HEK293 (cell line): ENCODE measurements around the gene SKI.

ENCODE experiments used
- CTCF ChIA-PET: fragments of 350-600 bp; formaldehyde crosslinking; extraction: SDS; loops from one replicate; lab custom pipeline; 2021; ENCODE audit warnings: antibody characterized with exemption; lab: Yijun Ruan, JAX
- POLR2A ChIA-PET: fragments of 300-600 bp; formaldehyde crosslinking; extraction: SDS; loops from one replicate; lab custom pipeline; 2020; ENCODE audit warnings: antibody characterized with exemption, inconsistent platforms; lab: Yijun Ruan, JAX
- H3K27ac ChIP-seq: fragments of 200-500 bp; sonication (Bioruptor generic); 2 replicates; pipeline ENCODE4 v1.5.1; 2014; ENCODE audit warnings: low read depth, low read length, control low read depth, inconsistent platforms; ENCODE audit errors: extremely low read depth
- H3K36me3 ChIP-seq, 2 experiments: fragments of 200-500 bp in 1 of 2; sonication (Bioruptor generic) in 1 of 2; 1 replicate in 1 of 2; 2 replicates in 1 of 2; pipeline ENCODE4 v1.5.1; 2014 to 2017; ENCODE audit warnings: inconsistent platforms in 2 of 2, low read length in 2 of 2; ENCODE audit not compliant: control insufficient read depth in 2 of 2, insufficient read depth in 1 of 2
- H3K4me1 ChIP-seq: fragments of 200-500 bp; sonication (Bioruptor generic); 2 replicates; pipeline ENCODE4 v1.5.1; 2014; ENCODE audit warnings: mild to moderate bottlenecking, low read length, inconsistent platforms; ENCODE audit not compliant: control insufficient read depth, insufficient read depth
- H3K4me3 ChIP-seq: 2 replicates; pipeline ENCODE4 v1.5.1; 2011; ENCODE audit warnings: low read depth, mild to moderate bottlenecking, control low read depth, low read length, moderate library complexity
- H3K9me3 ChIP-seq: fragments of 200-500 bp; sonication (Bioruptor generic); 2 replicates; pipeline ENCODE4 v1.5.1; 2014; ENCODE audit warnings: low read depth, low read length, inconsistent platforms; ENCODE audit not compliant: control insufficient read depth, insufficient read depth
- HOXD13 ChIP-seq: sonication (generic); formaldehyde crosslinking; IDR thresholded peaks from 2 replicates; pipeline ENCODE4 v1.8.0; 2022; ENCODE audit warnings: missing genetic modification reagents, borderline replicate concordance
- IKZF3 ChIP-seq: fragments of 450-650 bp; IDR thresholded peaks from 2 replicates; pipeline ENCODE4 v1.5.0; 2018; ENCODE audit warnings: missing biosample characterization, mild to moderate bottlenecking, missing genetic modification characterization, moderate library complexity
- REST ChIP-seq: fragments of 450-650 bp; formaldehyde crosslinking; IDR thresholded peaks from 2 replicates; pipeline ENCODE4 v1.5.1; 2016; ENCODE audit warnings: missing biosample characterization, missing genetic modification characterization
- ZBTB1 ChIP-seq: fragments of 450-650 bp; formaldehyde crosslinking; IDR thresholded peaks from 2 replicates; pipeline ENCODE4 v1.5.1; 2016; ENCODE audit warnings: missing biosample characterization, missing genetic modification characterization
- ZBTB7A ChIP-seq: fragments of 450-650 bp; formaldehyde crosslinking; IDR thresholded peaks from 2 replicates; pipeline ENCODE4 v1.5.1; 2016; ENCODE audit warnings: low read depth, missing biosample characterization, missing genetic modification characterization
- ZNF140 ChIP-seq: fragments of 450-650 bp; formaldehyde crosslinking; IDR thresholded peaks from 2 replicates; pipeline ENCODE4 v1.5.1; 2016; ENCODE audit warnings: missing biosample characterization, missing genetic modification characterization
- ZNF211 ChIP-seq: fragments of 450-650 bp; formaldehyde crosslinking; IDR thresholded peaks from 2 replicates; pipeline ENCODE4 v1.5.1; 2016; ENCODE audit warnings: low read depth, missing biosample characterization, missing genetic modification characterization
- ZNF24 ChIP-seq: fragments of 450-650 bp; formaldehyde crosslinking; IDR thresholded peaks from 2 replicates; pipeline ENCODE4 v1.5.1; 2016; ENCODE audit warnings: missing biosample characterization, missing genetic modification characterization
- ZNF280D ChIP-seq: fragments of 450-650 bp; formaldehyde crosslinking; IDR thresholded peaks from 2 replicates; pipeline ENCODE4 v1.5.1; 2016; ENCODE audit warnings: missing biosample characterization, missing genetic modification characterization
- ZNF571 ChIP-seq: fragments of 450-650 bp; formaldehyde crosslinking; IDR thresholded peaks from 2 replicates; pipeline ENCODE4 v1.5.0; 2017; ENCODE audit warnings: missing biosample characterization, missing genetic modification characterization
- ZNF600 ChIP-seq: fragments of 450-650 bp; formaldehyde crosslinking; IDR thresholded peaks from 2 replicates; pipeline ENCODE4 v1.5.1; 2016; ENCODE audit warnings: missing biosample characterization, missing genetic modification characterization
- ZNF776 ChIP-seq: fragments of 450-650 bp; formaldehyde crosslinking; IDR thresholded peaks from 2 replicates; pipeline ENCODE4 v1.5.0; 2017; ENCODE audit warnings: missing biosample characterization, missing genetic modification characterization, borderline replicate concordance
- ZSCAN16 ChIP-seq: fragments of 450-650 bp; formaldehyde crosslinking; IDR thresholded peaks from 2 replicates; pipeline ENCODE4 v1.5.1; 2016; ENCODE audit warnings: missing biosample characterization, missing genetic modification characterization
- ZSCAN30 ChIP-seq: fragments of 450-650 bp; IDR thresholded peaks from 2 replicates; pipeline ENCODE4 v1.5.1; 2018; ENCODE audit warnings: missing biosample characterization, mild to moderate bottlenecking, missing genetic modification characterization, moderate library complexity
- ZXDB ChIP-seq: fragments of 450-650 bp; formaldehyde crosslinking; IDR thresholded peaks from 2 replicates; pipeline ENCODE4 v1.5.1; 2016; ENCODE audit warnings: missing biosample characterization, missing genetic modification characterization
- TF ChIP-seq, protein P1 (sequence below): fragments of 450-650 bp; formaldehyde crosslinking; IDR thresholded peaks from 2 replicates; pipeline ENCODE4 v1.5.1; 2017; ENCODE audit warnings: missing biosample characterization, missing genetic modification characterization
- TF ChIP-seq, protein P2 (sequence below): fragments of 450-650 bp; formaldehyde crosslinking; IDR thresholded peaks from 2 replicates; pipeline ENCODE4 v1.5.1; 2016; ENCODE audit warnings: missing biosample characterization, missing genetic modification characterization
- TF ChIP-seq, protein P3 (sequence below): fragments of 450-650 bp; formaldehyde crosslinking; IDR thresholded peaks from 2 replicates; pipeline ENCODE4 v1.5.1; 2016; ENCODE audit warnings: missing biosample characterization, missing genetic modification characterization, low read depth

SKI gene

DNA sequence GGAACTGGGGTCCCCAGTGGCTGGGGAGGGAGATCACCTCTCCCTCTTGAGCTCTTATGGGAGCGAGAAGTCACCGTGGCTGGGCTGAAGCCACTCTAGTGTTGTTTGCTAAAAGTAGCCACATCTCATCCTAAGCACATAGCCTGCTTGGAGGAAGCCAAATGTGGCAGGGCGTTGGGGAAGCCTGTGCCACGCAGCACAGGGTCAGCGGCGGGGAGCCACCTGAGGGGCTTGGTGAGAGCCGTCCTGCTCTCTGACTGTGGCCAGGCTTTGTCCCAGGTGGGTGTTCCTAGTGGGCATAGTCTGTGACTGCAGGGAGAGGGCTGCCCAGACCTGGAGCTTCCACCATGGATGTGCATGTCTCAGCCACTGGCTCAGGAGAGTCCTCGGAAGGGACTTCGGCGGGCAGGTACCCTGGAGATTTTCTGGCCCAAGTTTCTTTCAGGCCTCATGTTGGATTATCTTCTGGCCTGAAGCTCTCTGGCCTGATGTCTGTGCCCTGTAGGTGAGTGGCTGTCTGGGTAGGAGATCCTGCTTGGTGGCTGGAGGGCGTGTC lies 124.3 kb downstream of the SKI start:
- H3K27ac ChIP-seq: no peak overlapping the region
- H3K36me3 ChIP-seq: no peaks in the 10 kb centered on the region
- TF ChIP-seq REST (no peak), ZNF280D (tag by site-specific recombination) (no peak), ZNF24 (no peak), HOXD13 (CRISPR knock-in tag) (no peak), ZBTB7A (tag by site-specific recombination) (no peak), ZNF211 (tag by site-specific recombination) (no peak), ZNF140 (tag by site-specific recombination) (no peak), ZXDB (tag by site-specific recombination) (no peak), ZNF571 (tag by site-specific recombination) (no peak), ZSCAN16 (tag by site-specific recombination) (no peak), IKZF3 (tag by site-specific recombination) (no peak), ZBTB1 (no peak), ZSCAN30 (tag by site-specific recombination) (no peak), ZNF776 (tag by site-specific recombination) (no peak), ZNF600 (tag by site-specific recombination) (no peak)
- TF ChIP-seq, protein P1, sequence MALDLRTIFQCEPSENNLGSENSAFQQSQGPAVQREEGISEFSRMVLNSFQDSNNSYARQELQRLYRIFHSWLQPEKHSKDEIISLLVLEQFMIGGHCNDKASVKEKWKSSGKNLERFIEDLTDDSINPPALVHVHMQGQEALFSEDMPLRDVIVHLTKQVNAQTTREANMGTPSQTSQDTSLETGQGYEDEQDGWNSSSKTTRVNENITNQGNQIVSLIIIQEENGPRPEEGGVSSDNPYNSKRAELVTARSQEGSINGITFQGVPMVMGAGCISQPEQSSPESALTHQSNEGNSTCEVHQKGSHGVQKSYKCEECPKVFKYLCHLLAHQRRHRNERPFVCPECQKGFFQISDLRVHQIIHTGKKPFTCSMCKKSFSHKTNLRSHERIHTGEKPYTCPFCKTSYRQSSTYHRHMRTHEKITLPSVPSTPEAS: no peak
- TF ChIP-seq, protein P2, sequence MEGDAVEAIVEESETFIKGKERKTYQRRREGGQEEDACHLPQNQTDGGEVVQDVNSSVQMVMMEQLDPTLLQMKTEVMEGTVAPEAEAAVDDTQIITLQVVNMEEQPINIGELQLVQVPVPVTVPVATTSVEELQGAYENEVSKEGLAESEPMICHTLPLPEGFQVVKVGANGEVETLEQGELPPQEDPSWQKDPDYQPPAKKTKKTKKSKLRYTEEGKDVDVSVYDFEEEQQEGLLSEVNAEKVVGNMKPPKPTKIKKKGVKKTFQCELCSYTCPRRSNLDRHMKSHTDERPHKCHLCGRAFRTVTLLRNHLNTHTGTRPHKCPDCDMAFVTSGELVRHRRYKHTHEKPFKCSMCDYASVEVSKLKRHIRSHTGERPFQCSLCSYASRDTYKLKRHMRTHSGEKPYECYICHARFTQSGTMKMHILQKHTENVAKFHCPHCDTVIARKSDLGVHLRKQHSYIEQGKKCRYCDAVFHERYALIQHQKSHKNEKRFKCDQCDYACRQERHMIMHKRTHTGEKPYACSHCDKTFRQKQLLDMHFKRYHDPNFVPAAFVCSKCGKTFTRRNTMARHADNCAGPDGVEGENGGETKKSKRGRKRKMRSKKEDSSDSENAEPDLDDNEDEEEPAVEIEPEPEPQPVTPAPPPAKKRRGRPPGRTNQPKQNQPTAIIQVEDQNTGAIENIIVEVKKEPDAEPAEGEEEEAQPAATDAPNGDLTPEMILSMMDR (tag by site-specific recombination): no peak
- TF ChIP-seq, protein P3, sequence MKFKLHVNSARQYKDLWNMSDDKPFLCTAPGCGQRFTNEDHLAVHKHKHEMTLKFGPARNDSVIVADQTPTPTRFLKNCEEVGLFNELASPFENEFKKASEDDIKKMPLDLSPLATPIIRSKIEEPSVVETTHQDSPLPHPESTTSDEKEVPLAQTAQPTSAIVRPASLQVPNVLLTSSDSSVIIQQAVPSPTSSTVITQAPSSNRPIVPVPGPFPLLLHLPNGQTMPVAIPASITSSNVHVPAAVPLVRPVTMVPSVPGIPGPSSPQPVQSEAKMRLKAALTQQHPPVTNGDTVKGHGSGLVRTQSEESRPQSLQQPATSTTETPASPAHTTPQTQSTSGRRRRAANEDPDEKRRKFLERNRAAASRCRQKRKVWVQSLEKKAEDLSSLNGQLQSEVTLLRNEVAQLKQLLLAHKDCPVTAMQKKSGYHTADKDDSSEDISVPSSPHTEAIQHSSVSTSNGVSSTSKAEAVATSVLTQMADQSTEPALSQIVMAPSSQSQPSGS: no peak
- no peaks in the 10 kb centered on the region for H3K9me3 ChIP-seq
- no peak overlapping the region for H3K4me3 ChIP-seq
- H3K4me1 ChIP-seq: no peaks in the 10 kb centered on the region
- ChIA-PET CTCF (interaction anchor here (0.6 kb wide), 1 partner anchor 113 kb away, joined by 5 read pairs; no protein-coding TSS in a partner anchor), POLR2A (no interaction called here)
